GM12892 (cell line): ENCODE measurements around the gene NTPCR.

ENCODE experiments used
- POLR2A ChIP-seq: IDR thresholded peaks from 2 replicates; pipeline ENCODE4 v1.6.1; 2011; ENCODE audit warnings: low read depth, low read length, control low read depth
- POLR2AphosphoS5 ChIP-seq: IDR thresholded peaks from 2 replicates; pipeline ENCODE4 v1.6.1; 2011; ENCODE audit warnings: low read depth, low read length, control low read depth

DNA sequence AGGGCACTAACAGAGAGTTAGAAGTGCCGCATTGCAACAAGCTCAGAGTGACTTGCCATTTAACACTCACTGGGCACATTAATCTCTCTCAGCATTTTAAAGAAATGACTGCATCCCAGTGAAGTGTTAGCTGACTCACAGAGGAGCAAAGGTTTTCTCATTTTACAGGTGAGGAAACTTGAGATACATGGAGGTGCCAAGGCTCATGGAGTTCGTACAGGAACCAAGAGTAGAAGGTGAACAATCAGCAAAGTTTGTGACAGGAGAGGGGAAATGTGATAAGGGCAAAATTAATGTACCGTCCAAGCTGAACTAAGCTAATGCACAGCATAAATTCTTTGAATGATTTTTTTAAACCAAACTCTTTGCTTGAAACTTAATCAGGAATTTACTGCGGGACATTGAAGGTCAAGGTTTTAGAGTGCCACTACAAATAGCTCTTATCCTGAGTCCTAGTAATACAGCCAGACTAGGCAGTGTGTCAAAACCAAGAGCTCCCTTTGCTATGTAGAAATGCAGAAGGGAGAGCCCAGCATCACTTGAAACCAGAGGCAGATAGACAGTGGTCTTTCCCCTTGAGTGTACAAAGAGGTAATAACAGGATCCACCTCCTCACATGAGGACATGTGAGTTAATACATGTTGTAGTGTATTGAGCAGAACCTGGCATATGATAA lies 22.4 kb upstream of the NTPCR start:
- no peak for TF ChIP-seq POLR2AphosphoS5
- no peak for TF ChIP-seq POLR2A
